CD4-positive, alpha-beta memory T cell (primary cell): ENCODE data around the gene ATP10B. TPM values are rescaled to one million over a fixed set of nuclear protein-coding genes. Genes with fewer than 3 reads are reported as not detected.

ENCODE experiments used
- CTCF ChIA-PET: fragments of 350-600 bp; sonication (Branson Sonifier 250); formaldehyde crosslinking; loops from one replicate; lab custom pipeline; 2021; ENCODE audit warnings: inconsistent platforms; ENCODE audit not compliant: partially characterized antibody; lab: Charles Lee
- POLR2A ChIA-PET: fragments of 350-600 bp; sonication (Branson Sonifier 250); formaldehyde crosslinking; loops from one replicate; lab custom pipeline; 2021; ENCODE audit not compliant: partially characterized antibody; lab: Charles Lee
- DNase-seq, 5 donors: peaks; one replicate each; pipeline versions ENCODE4 v3.0.0 to v3.0.0-alpha.2; 2020 to 2022; ENCODE audit warnings: mixed read lengths in 1 of 5
- H3K27ac ChIP-seq: one replicate; pipeline ENCODE4 v1.7.0; 2013; ENCODE audit warnings: low read depth, low read length
- H3K27me3 ChIP-seq: 2 replicates; pipeline ENCODE4 v1.7.0; 2013; ENCODE audit warnings: mild to moderate bottlenecking, low read length, moderate library complexity; ENCODE audit not compliant: insufficient read depth
- H3K36me3 ChIP-seq: 2 replicates; pipeline ENCODE4 v1.7.0; 2013; ENCODE audit warnings: mild to moderate bottlenecking, low read length, moderate library complexity; ENCODE audit not compliant: insufficient read depth
- H3K4me1 ChIP-seq: 2 replicates; pipeline ENCODE4 v1.7.0; 2013; ENCODE audit warnings: mild to moderate bottlenecking, low read length, moderate library complexity; ENCODE audit not compliant: insufficient read depth
- H3K4me3 ChIP-seq, 2 donors: one replicate each; pipeline ENCODE4 v1.7.0; 2013; ENCODE audit warnings: low read length in 2 of 2, mild to moderate bottlenecking in 1 of 2
- H3K9me3 ChIP-seq, 2 donors: one replicate each; pipeline ENCODE4 v1.7.0; 2013; ENCODE audit warnings: low read length in 2 of 2, control low read depth in 1 of 2; ENCODE audit not compliant: control insufficient read depth in 1 of 2
- H3K27ac Mint-ChIP-seq, 7 donors: one replicate each; pipeline ENCODE4 v1.8.0; 2020 to 2021; ENCODE audit warnings: mixed read lengths in 7 of 7, mild to moderate bottlenecking in 6 of 7, inconsistent platforms in 3 of 7, moderate library complexity in 3 of 7
- H3K27me3 Mint-ChIP-seq, 2 donors: one replicate each; pipeline ENCODE4 v1.8.0; 2020 to 2021; ENCODE audit warnings: mixed read lengths in 2 of 2
- H3K36me3 Mint-ChIP-seq, 2 donors: one replicate each; pipeline ENCODE4 v1.8.0; 2020 to 2021; ENCODE audit warnings: mixed read lengths in 2 of 2, inconsistent platforms in 1 of 2, mild to moderate bottlenecking in 1 of 2
- H3K4me1 Mint-ChIP-seq, 4 donors: one replicate each; pipeline ENCODE4 v1.8.0; 2020 to 2021; ENCODE audit warnings: mixed read lengths in 4 of 4, mild to moderate bottlenecking in 1 of 4
- H3K4me3 Mint-ChIP-seq, 8 donors: one replicate each; pipeline ENCODE4 v1.8.0; 2020 to 2021; ENCODE audit warnings: mixed read lengths in 8 of 8, mild to moderate bottlenecking in 7 of 8, moderate library complexity in 6 of 8, inconsistent platforms in 3 of 8
- H3K9me3 Mint-ChIP-seq, 8 donors: one replicate each; pipeline ENCODE4 v1.8.0; 2020 to 2021; ENCODE audit warnings: mixed read lengths in 8 of 8, mild to moderate bottlenecking in 5 of 8, inconsistent platforms in 3 of 8, moderate library complexity in 1 of 8
- intact Hi-C: fragments of 100-400 bp; cut with micrococcal nuclease; formaldehyde crosslinking; loops from one replicate; pipeline ENCODE4 v1.15.1; 2023
- polyA plus RNA-seq, 2 donors: library from polyadenylated mRNA; unstranded; fragments of 300-500 nt; fragmentation: Illumina TruSeq; gene quantifications; one replicate each; pipeline ENCODE4 v1.2.3, GENCODE V29; 2021
- total RNA-seq, 2 experiments: library from RNA; stranded (reverse); gene quantifications; one replicate each; pipeline ENCODE4 v1.2.3, GENCODE V29; 2021

The ATP10B gene
- total and polyA plus RNA-seq, 4 experiments from 2014 or later = not detected

- CTCF ChIA-PET = interaction anchor here (1.1 to 1.4 kb wide), 2 partner anchors 10 to 21 kb away, joined by 3 read pairs; no protein-coding TSS in a partner anchor
- Histone ChIP-seq H3K4me3 (no peak overlapping the region), H3K9me3 (no peaks in the 10 kb centered on the region), H3K27ac (no peak overlapping the region), H3K27me3 (no peaks in the 10 kb centered on the region), H3K36me3 (no peaks in the 10 kb centered on the region), H3K4me1 (no peaks in the 10 kb centered on the region)
- Mint-ChIP-seq H3K4me3 (no peak overlapping the region), H3K27me3 (peaks cover 5 to 9% of the 10 kb centered on the region in 2 donors), H3K27ac (no peak overlapping the region), H3K36me3 (no peaks in the 10 kb centered on the region), H3K9me3 (no peaks in the 10 kb centered on the region), H3K4me1 (no peaks in the 10 kb centered on the region)
- intact Hi-C loops = no loop called here
- DNase-seq = no peak
- POLR2A ChIA-PET = no interaction called here
These were observed 183.7 kb downstream of the ATP10B start for GRCh38 chr5:160668356-160668755.

GRCh38 chr5:160667160-160667559, 184.9 kb downstream of the ATP10B start:
- Histone ChIP-seq H3K27ac (no peak overlapping the region), H3K36me3 (no peaks in the 10 kb centered on the region), H3K4me3 (no peak overlapping the region), H3K9me3 (no peaks in the 10 kb centered on the region), H3K27me3 (no peaks in the 10 kb centered on the region), H3K4me1 (no peaks in the 10 kb centered on the region)
- Mint-ChIP-seq H3K4me1 (no peaks in the 10 kb centered on the region), H3K4me3 (no peak overlapping the region), H3K9me3 (no peaks in the 10 kb centered on the region), H3K27me3 (peaks cover 5 to 9% of the 10 kb centered on the region in 2 donors), H3K36me3 (no peaks in the 10 kb centered on the region), H3K27ac (no peak overlapping the region)
- CTCF ChIA-PET = interaction anchor here (1.1 kb wide), 1 partner anchor 229 kb away, joined by 3 read pairs; no protein-coding TSS in a partner anchor
- POLR2A ChIA-PET = no interaction called here
- DNase-seq = no peak
- intact Hi-C loops = no loop called here

GRCh38 chr5:160665460-160665859, 186.6 kb downstream of the ATP10B start:
- CTCF ChIA-PET = no interaction called here
- POLR2A ChIA-PET = no interaction called here
- Mint-ChIP-seq H3K36me3 (no peaks in the 10 kb centered on the region), H3K9me3 (no peaks in the 10 kb centered on the region), H3K4me1 (no peaks in the 10 kb centered on the region), H3K4me3 (no peak overlapping the region), H3K27me3 (peaks cover 7 to 10% of the 10 kb centered on the region in 2 donors), H3K27ac (no peak overlapping the region)
- Histone ChIP-seq H3K36me3 (no peaks in the 10 kb centered on the region), H3K27me3 (no peaks in the 10 kb centered on the region), H3K4me3 (no peak overlapping the region), H3K4me1 (no peaks in the 10 kb centered on the region), H3K9me3 (no peaks in the 10 kb centered on the region), H3K27ac (no peak overlapping the region)
- intact Hi-C loops = no loop called here
- no peak for DNase-seq

- H3K9me3 Mint-ChIP-seq = peaks cover 0 to 6% (median 0%) of the 10 kb centered on the region in 8 donors
- Histone ChIP-seq H3K4me1 (no peaks in the 10 kb centered on the region), H3K27me3 (no peaks in the 10 kb centered on the region), H3K4me3 (no peak overlapping the region), H3K9me3 (no peaks in the 10 kb centered on the region), H3K36me3 (no peaks in the 10 kb centered on the region), H3K27ac (no peak overlapping the region)
- intact Hi-C loops = no loop called here
- H3K4me3 Mint-ChIP-seq = no peak overlapping the region
- H3K4me1 Mint-ChIP-seq = no peaks in the 10 kb centered on the region
- no peaks in the 10 kb centered on the region for H3K36me3 Mint-ChIP-seq
- peaks cover 13 to 23% of the 10 kb centered on the region in 2 donors for H3K27me3 Mint-ChIP-seq
- CTCF ChIA-PET = no interaction called here
- DNase-seq = no peak
- POLR2A ChIA-PET = no interaction called here
- no peak overlapping the region for H3K27ac Mint-ChIP-seq
These were observed 191.9 kb downstream of the ATP10B start for GRCh38 chr5:160660132-160660531.

DNA sequence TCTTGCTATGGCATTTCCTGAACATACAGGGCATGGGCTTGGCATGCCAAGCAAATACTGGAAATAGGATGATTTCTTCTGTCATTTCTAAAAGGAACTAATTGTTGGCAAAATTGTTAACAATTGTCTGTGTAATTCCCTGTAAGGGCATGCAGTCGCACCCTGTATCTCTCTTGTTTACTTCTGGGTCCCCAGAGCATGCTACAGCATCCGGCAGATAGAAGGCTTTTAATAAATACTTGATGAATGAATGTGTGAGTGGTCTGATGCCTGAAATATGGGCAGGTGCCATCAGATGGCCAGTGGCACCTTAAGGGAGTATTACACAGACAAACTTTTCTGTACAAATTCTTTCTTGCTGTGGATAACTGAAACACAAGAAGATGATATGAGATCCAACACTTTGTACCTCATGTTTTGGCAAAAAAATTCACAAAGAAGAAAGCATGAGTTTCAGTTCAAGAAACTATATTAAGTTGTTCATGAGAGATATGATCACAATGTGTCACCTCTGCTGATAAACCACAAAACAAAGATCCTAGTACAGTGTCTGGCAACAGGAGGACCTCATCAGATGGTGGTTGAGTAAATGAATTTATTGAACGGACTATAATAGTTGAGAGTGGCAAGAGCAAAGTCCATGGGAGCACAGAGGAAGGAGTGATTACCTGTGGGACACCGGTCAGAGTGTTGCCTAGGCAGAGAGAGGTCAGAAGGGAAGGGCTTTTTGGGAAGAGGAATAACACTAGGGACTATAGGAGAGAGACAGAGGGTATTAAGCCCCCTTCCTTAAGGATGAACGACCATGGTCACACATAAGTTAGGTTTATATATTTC, 194.2 kb downstream of the ATP10B start:
- intact Hi-C loops = no loop called here
- no peaks in the 10 kb centered on the region for H3K36me3 Mint-ChIP-seq
- peaks cover 13 to 23% of the 10 kb centered on the region in 2 donors for H3K27me3 Mint-ChIP-seq
- Histone ChIP-seq H3K4me1 (no peaks in the 10 kb centered on the region), H3K27ac (no peak overlapping the region), H3K36me3 (no peaks in the 10 kb centered on the region), H3K27me3 (no peaks in the 10 kb centered on the region), H3K9me3 (no peaks in the 10 kb centered on the region), H3K4me3 (no peak overlapping the region)
- ChIA-PET CTCF (no interaction called here), POLR2A (no interaction called here)
- no peak overlapping the region for H3K27ac Mint-ChIP-seq
- H3K9me3 Mint-ChIP-seq = peaks cover 0 to 6% (median 0%) of the 10 kb centered on the region in 8 donors
- no peaks in the 10 kb centered on the region for H3K4me1 Mint-ChIP-seq
- DNase-seq = no peak
- H3K4me3 Mint-ChIP-seq = no peak overlapping the region

GRCh38 chr5:160657068-160657507, 194.9 kb downstream of the ATP10B start:
- DNase-seq = no peak
- Mint-ChIP-seq H3K36me3 (no peaks in the 10 kb centered on the region), H3K4me3 (no peak overlapping the region), H3K27ac (no peak overlapping the region), H3K4me1 (no peaks in the 10 kb centered on the region), H3K27me3 (peaks cover 13 to 23% of the 10 kb centered on the region in 2 donors), H3K9me3 (peaks cover 0 to 6% (median 0%) of the 10 kb centered on the region in 8 donors)
- intact Hi-C loops = no loop called here
- no peaks in the 10 kb centered on the region for H3K27me3 ChIP-seq
- CTCF ChIA-PET = no interaction called here
- H3K9me3 ChIP-seq = no peaks in the 10 kb centered on the region
- H3K4me3 ChIP-seq = no peak overlapping the region
- no peaks in the 10 kb centered on the region for H3K4me1 ChIP-seq
- no peaks in the 10 kb centered on the region for H3K36me3 ChIP-seq
- H3K27ac ChIP-seq = no peak overlapping the region
- POLR2A ChIA-PET = no interaction called here

- intact Hi-C loops = no loop called here
- Histone ChIP-seq H3K4me3 (no peak overlapping the region), H3K27ac (no peak overlapping the region), H3K36me3 (no peaks in the 10 kb centered on the region), H3K27me3 (no peaks in the 10 kb centered on the region), H3K9me3 (no peaks in the 10 kb centered on the region), H3K4me1 (no peaks in the 10 kb centered on the region)
- no peak overlapping the region for H3K27ac Mint-ChIP-seq
- no peaks in the 10 kb centered on the region for H3K4me1 Mint-ChIP-seq
- peaks cover 9 to 19% of the 10 kb centered on the region in 2 donors for H3K27me3 Mint-ChIP-seq
- ChIA-PET CTCF (no interaction called here), POLR2A (no interaction called here)
- peaks cover 0 to 6% (median 0%) of the 10 kb centered on the region in 8 donors for H3K9me3 Mint-ChIP-seq
- DNase-seq = no peak
- no peak overlapping the region for H3K4me3 Mint-ChIP-seq
- no peaks in the 10 kb centered on the region for H3K36me3 Mint-ChIP-seq
These were observed 196.3 kb downstream of the ATP10B start for GRCh38 chr5:160655717-160656116.
